Measurements from ENCODE around the gene CACNG7.

GRCh38 chr19:53875602-53876325, 33.3 kb upstream of the CACNG7 start:
- TF ChIP-seq, protein P1, sequence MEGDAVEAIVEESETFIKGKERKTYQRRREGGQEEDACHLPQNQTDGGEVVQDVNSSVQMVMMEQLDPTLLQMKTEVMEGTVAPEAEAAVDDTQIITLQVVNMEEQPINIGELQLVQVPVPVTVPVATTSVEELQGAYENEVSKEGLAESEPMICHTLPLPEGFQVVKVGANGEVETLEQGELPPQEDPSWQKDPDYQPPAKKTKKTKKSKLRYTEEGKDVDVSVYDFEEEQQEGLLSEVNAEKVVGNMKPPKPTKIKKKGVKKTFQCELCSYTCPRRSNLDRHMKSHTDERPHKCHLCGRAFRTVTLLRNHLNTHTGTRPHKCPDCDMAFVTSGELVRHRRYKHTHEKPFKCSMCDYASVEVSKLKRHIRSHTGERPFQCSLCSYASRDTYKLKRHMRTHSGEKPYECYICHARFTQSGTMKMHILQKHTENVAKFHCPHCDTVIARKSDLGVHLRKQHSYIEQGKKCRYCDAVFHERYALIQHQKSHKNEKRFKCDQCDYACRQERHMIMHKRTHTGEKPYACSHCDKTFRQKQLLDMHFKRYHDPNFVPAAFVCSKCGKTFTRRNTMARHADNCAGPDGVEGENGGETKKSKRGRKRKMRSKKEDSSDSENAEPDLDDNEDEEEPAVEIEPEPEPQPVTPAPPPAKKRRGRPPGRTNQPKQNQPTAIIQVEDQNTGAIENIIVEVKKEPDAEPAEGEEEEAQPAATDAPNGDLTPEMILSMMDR (IDR thresholded peaks at IDR 0.05; ENCODE audit: borderline replicate concordance, extremely low read depth, low read length, poor library complexity, severe bottlenecking): no peak
- no peak for TF ChIP-seq EZH2 (IDR thresholded peaks at IDR 0.05; ENCODE audit: borderline replicate concordance, low read depth, low read length, severe bottlenecking)
